Measurements from ENCODE around the gene CLASP1.

CLASP1 gene

DNA sequence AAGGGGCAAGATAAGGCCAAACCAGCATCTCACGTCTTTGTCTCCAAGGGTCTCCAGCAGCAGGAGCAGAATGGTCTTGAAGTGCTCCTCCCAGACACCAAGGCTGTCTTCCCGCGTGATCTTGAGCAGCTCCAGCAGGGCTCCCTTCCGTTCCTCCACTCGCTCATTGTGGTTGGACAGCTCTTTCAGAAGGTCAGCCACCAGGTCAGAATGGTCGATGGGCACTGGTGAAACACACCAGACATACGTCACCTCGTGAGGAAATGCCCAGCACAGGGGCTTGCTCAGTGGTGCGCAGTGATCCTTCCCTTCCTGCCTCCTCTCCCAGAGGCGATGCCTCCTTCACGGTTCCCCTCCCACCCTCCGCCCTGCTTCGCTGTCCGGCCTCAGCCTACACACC is 284.2 kb downstream of the CLASP1 start:
- TF ChIP-seq, protein P1, sequence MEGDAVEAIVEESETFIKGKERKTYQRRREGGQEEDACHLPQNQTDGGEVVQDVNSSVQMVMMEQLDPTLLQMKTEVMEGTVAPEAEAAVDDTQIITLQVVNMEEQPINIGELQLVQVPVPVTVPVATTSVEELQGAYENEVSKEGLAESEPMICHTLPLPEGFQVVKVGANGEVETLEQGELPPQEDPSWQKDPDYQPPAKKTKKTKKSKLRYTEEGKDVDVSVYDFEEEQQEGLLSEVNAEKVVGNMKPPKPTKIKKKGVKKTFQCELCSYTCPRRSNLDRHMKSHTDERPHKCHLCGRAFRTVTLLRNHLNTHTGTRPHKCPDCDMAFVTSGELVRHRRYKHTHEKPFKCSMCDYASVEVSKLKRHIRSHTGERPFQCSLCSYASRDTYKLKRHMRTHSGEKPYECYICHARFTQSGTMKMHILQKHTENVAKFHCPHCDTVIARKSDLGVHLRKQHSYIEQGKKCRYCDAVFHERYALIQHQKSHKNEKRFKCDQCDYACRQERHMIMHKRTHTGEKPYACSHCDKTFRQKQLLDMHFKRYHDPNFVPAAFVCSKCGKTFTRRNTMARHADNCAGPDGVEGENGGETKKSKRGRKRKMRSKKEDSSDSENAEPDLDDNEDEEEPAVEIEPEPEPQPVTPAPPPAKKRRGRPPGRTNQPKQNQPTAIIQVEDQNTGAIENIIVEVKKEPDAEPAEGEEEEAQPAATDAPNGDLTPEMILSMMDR (IDR thresholded peaks at IDR 0.05; ENCODE audit: extremely low read depth, insufficient read depth, missing control alignments), result no peak
- in situ Hi-C loops (cut with MboI; ENCODE audit: low pct_unique_long_range_greater_than_20kb, low sequenced_read_pairs, unreplicated experiment), result no loop called here
- no peak for DNase-seq (ENCODE audit: low spot score)

DNA sequence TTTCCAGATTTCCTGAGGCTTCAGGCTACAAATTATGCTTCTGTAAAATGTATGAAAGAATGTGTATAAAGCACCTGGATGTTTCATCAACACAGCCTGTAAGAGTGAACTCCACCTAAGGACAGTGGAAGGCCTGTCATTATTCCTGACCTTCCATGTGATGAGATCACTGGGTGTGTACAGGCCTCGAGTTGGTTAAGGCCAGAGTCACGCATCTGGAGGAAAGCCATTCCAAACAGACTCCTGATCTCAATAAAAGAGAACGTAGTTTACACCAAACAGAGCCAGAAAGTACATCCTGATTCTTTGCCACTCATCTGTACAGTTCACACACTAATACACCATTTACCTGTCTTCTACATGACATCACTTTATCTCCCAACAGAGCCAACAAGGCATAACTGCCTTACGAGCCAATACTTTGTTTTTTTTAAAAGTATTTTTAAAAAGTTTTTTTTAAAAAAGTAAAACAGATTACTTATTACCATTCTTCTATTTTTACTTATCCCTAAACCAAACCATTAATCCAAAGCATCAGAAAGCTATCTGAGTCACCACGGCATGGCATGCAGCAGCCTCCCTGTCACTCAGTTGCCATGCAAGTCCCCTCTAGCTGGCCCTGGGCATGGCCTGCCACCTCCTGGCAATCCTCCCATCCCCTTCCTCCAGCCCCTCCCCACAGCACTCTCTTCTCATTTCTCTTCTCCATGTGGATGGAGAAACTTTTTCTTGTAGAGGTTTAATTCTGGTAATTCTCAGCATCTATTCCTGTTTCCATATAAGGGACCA is 285.4 kb downstream of the CLASP1 start:
- TF ChIP-seq, protein P1 (IDR thresholded peaks at IDR 0.05; ENCODE audit: extremely low read depth, insufficient read depth, missing control alignments), result no peak
- DNase-seq (ENCODE audit: low spot score), result no peak
- in situ Hi-C loops (cut with MboI; ENCODE audit: low pct_unique_long_range_greater_than_20kb, low sequenced_read_pairs, unreplicated experiment), result no loop called here

DNA sequence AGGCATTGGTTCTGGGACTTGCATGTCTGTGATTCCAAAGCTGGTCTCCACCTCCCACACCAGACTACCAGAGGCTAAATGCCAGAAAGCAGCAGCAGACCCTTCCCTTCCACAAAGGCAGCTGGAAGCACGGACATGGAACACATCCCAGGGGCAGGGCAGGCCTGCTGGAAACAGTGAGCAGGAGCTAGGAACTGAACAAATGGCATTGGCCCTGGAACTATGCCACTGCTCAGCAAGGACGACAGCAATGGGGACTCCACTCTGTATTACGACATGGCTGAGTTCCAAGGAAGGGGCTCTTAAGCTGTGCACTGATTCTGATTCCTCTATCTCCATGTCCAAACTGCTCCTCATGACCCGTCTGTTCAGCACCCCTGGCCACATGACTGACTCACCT is 286.5 kb downstream of the CLASP1 start:
- in situ Hi-C loops (cut with MboI; ENCODE audit: low pct_unique_long_range_greater_than_20kb, low sequenced_read_pairs, unreplicated experiment), result no loop called here
- TF ChIP-seq, protein P1 (IDR thresholded peaks at IDR 0.05; ENCODE audit: extremely low read depth, insufficient read depth, missing control alignments), result no peak
- DNase-seq (ENCODE audit: low spot score), result no peak

DNA sequence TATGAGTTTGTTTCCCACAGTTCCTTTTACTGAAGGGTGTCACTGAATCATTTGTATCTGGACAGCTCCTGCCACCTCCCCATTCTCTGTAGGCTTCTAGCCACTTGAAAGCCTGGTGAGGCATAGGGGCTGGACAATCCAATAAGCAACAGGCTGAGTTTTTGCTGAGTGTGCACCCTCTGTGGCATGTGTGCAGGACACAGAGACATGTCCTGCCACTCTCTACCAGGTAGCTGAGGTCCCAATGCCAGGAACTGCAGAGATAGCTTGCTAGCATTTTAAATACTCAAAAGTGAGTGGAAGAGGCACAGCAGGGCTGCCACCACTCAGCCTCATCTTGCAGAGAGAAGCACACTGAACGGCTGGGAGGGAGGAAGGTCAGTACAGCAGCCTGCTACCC is 287.0 kb downstream of the CLASP1 start:
- in situ Hi-C loops (cut with MboI; ENCODE audit: low pct_unique_long_range_greater_than_20kb, low sequenced_read_pairs, unreplicated experiment), result no loop called here
- DNase-seq (ENCODE audit: low spot score), result no peak
- TF ChIP-seq, protein P1 (IDR thresholded peaks at IDR 0.05; ENCODE audit: extremely low read depth, insufficient read depth, missing control alignments), result no peak

DNA sequence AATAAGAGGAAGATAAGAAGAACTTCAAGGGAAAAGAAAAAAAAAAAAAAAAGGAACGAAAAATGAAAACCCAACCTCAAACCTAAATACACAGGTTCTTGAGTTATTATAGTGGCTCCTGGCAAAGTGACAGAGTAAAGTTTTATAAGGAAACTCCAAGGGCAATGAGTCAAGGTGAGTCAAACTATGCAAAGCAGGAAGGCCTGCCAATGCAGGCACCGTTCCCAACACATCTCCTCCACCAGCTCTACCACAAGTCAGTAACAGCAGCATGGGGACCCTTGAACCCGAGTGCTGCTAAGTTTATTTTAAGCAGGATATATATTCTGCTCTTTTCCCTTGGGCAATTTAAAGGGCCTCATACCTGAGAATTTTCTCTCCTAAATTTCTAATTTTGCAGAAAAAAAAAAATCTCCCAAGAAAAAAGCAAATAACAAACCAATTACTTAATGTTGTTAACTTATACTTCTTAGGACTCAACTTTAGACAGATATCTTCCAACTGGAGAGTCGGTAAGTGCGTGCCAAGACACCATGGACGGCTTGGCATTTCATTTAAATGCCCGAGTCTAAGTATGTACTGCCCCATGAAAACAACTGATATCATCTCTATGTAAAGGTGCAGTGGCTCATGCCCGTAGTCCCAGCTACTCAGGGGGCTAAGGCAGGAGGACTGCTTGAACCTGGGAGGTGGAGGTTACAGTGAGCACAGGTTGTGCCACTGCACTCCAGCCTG is 288.5 kb downstream of the CLASP1 start:
- DNase-seq (ENCODE audit: low spot score), result no peak
- TF ChIP-seq, protein P1 (IDR thresholded peaks at IDR 0.05; ENCODE audit: extremely low read depth, insufficient read depth, missing control alignments), result no peak
- in situ Hi-C loops (cut with MboI; ENCODE audit: low pct_unique_long_range_greater_than_20kb, low sequenced_read_pairs, unreplicated experiment), result no loop called here

DNA sequence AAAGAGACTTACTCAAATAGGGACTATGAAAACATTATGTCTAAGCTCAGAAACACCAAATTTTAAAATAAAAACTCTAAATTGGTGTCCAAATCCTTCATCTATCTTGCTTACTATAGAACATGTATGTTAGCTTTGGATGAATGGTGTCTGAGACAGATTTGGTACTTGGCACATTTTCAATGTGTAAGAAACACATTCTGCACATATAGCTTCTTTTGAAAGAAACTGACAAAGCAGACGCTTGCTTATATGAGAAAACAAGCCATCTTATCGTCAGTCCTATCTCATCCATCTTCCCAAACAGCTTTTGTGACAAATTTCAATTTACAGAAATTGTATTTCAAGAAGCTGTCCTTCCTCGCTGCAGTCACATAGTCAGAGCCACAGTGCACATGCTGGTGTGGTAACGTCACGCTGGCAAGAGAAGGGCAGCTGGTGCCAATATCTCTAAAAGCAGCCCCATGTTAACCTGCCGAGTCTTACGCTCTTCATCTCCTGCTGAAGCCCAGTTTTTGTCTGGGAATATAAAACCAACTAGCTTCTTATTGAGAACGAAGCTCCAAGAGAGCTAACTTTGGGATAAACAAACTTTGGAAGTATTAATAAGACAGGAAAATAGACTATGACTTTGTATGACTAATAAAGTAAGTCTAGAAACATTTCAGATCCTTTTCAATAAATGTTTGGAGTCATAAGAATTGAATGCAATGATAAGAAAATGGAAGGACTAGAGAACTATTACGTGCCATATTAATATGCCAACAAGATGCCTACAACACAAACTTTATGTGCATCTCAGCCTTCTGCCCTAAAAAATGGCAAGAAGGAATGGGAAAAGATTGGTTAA is 289.3 kb downstream of the CLASP1 start:
- in situ Hi-C loops (cut with MboI; ENCODE audit: low pct_unique_long_range_greater_than_20kb, low sequenced_read_pairs, unreplicated experiment), result no loop called here
- TF ChIP-seq, protein P1 (IDR thresholded peaks at IDR 0.05; ENCODE audit: extremely low read depth, insufficient read depth, missing control alignments), result no peak
- no peak for DNase-seq (ENCODE audit: low spot score)
